NCI-H1436 (cell line): ENCODE results near the gene TNFRSF4.

ENCODE experiments used
- DNase-seq: peaks from one replicate; lab custom pipeline; 2025; lab: John Stamatoyannopoulos, UW

Gene TNFRSF4

DNA sequence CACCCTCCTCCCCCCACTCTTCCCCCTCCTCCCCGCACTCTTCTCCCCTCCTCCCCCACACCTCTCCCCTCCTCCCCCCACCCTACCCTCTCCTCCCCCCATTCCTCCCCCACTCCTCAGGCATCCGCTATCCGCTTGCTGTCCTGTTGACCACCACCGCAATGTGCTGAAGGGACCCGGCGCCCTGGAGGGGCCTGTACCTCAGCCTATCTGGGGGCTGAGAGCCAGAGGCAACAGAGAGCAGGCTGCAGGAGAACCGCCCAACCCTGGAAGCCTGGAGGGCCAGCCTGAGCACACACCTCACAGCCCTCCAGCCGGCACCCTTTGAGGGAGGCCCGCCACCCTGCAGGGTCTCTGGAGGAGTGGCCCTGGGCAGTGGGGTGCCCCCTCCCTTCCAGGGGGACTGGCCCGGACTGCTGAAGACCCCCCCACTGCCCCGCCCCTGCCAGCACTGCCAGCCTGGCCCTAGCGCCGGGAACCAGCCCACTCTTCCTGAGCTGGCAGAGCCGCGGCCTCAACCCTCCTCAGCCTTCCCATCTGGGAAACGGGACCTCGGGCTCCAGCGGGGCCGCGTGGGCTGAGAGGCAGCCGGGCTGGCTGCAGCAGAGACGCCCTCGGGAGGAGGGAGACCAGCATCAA is 31.3 kb upstream of the TNFRSF4 start:
- DNase-seq = no peak

- DNase-seq = no peak
These were observed 30.3 kb upstream of the TNFRSF4 start for GRCh38 chr1:1244192-1244811.

DNA sequence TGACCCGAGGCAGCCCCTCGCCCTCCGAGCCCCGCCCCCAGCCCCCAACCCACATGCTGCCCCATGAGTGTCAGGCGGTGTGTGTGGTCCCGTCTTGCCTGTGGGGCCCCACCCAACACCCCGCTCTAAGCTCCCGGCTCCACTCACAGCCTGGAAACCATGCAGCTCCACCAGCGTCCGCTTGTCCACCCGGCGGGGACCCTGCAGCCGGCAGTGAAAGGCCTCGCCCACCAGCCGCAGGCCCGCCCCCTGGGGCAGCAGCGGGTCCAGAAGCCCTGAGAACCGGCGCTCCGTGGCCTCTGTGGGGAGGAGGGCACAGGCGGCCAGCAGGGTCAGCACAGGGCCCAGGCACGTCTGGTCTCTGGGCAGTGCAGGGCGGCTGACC is 29.8 kb upstream of the TNFRSF4 start:
- DNase-seq = no peak

DNA sequence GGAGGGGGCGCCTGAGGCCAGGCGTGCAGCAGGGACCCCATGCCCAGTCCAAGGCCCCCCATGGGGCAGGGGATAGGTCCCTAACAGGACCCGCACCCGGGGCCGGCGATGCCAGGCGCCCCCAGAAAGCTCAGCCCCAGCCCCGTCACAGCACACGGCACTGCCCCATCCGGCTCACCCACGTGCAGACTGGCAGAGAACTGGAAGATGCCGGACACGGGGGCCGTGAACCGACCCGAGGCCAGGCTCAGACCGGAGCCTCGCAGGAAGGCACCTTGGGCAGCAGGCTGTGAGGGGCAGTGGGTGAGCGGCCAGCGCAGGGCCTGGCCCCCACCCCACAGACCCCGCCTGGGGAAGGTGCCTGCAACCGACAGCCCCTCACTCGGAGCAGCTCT is 29.3 kb upstream of the TNFRSF4 start:
- no peak for DNase-seq

DNA sequence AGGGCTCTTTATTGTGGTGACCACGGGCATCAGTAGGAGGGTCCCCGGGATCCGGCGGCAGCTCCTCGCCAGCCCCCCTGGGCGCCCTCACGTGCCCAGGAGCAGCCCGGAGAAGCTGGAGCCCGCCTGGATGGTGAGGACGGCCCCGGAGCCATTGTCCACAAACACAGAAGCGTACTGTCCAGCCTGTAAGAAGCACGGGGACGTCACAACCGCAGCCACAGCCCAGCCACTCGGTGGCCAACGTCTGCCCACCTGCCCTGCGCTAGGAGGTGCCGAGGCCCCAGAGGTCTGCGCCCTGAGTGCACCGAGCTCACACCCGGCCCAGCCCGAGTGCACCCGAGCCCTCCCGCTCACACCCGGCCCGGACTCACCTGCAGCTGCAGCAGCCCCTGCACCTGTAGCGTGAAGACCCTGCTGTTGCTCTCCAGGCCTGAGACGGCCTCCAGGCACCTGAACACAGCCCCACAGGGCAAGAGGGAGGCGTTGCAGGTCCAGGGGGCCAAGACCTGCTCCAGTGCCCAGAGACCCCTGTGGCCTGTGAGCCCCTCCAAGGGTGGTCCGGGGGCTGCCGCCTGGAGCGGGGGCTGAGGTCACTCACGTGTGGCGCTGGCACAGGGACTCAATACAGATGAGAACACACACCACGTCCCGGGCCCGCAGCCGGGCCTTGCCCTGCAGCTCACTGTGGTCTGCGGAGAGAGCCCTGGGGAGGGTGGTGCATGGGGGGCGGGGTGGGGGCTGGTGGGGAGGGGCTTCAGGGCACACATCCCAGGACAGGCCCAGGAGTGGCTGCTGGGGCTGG is 28.7 kb upstream of the TNFRSF4 start:
- DNase-seq = no peak

GRCh38 chr1:1241588-1242219 is 27.8 kb upstream of the TNFRSF4 start:
- no peak for DNase-seq

DNA sequence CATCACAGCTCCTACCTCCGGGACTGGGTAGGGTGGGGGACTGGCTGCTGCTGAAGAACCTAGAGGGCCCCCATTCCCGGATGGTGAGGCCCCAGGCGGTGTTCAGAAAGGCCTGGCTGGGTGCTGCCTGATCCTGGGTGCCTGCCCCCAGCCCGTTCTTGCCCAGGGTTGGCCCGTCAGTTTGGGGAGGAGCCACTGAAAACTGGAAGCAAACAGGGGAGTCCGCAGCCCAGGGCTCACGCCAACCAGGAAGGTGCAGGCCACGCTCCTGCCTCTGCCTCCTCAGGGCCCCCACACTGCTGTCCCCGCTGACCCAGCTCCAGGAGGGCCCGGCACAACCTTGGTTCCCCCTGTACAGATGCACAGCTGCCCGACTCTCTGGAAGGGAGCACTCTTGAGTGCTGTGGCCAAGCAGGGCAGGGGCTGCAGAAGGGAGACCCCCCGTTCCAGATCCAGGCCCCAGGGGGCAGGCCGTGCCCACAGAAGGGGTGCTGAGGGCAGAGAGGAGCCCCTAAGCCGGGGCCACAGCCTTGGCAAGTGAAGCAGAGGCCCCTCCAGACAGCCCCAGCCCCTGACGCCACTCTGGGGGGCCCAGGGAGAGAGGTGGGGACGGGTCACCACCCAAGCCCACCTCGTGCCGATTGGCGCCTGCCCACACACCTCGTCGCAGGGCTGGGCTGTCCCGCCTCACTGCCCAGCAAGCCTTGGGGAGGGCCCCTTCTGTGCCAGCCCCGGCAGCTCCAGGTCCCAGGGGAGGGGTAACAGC is 27.1 kb upstream of the TNFRSF4 start:
- no peak for DNase-seq

GRCh38 chr1:1240348-1240732 is 26.4 kb upstream of the TNFRSF4 start:
- DNase-seq = no peak

DNA sequence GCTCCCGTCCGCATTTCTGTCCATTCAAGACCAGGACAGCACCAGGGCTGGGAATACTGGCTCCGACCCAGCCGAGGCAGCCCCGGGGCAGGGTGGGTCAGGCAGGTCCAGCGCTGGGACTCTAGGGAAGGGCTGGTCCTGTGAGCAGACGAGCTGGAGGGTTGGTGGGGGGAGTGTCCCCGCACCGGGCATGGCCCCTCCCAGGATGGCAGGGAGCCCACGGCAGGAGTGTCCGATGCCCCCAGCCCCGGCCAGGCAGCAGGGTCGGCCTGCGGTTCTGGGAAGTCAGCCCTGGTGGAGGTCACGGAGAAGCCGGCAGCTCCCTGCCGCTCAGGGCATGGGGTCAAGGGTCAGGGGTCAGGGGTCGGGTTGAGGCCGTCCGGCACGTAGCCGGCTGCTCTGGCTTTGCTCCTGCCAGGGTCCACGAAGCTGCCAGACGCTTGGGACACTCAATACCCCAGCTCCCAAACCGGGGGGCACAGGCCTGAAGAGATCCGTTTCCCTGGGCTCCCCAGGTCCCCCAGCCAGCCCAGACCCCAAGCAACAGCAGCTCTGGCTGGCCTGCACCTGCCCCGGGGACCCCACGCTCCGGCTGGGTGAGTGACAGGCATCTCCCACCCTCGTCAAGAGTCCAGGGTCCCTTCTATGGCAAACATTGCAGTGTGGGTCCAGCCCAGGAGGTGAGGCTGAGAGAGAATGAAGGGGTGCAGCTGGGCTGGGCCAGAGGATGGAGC is 25.8 kb upstream of the TNFRSF4 start:
- DNase-seq = no peak

DNA sequence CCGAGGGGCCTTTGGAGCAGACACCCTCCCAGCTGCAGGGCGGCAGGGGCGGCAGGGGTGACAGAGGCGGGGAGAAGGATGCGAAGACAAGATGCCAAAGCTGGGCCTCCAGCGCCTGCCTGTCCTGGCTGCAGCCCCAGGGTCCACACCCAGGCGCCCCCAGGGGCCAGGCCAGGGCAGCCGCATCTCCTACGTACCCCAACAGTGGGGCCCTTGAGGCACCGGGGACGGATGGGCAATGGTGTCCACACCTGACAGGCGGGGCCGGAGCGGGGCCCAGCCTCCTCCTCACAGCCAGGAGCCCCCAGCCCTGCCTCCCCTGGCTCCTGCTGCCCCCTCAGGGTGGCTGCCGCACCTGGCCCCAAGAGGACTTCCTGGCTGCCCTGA is 25.3 kb upstream of the TNFRSF4 start:
- DNase-seq = no peak

GRCh38 chr1:1238702-1239178 is 24.8 kb upstream of the TNFRSF4 start:
- DNase-seq = no peak

DNA sequence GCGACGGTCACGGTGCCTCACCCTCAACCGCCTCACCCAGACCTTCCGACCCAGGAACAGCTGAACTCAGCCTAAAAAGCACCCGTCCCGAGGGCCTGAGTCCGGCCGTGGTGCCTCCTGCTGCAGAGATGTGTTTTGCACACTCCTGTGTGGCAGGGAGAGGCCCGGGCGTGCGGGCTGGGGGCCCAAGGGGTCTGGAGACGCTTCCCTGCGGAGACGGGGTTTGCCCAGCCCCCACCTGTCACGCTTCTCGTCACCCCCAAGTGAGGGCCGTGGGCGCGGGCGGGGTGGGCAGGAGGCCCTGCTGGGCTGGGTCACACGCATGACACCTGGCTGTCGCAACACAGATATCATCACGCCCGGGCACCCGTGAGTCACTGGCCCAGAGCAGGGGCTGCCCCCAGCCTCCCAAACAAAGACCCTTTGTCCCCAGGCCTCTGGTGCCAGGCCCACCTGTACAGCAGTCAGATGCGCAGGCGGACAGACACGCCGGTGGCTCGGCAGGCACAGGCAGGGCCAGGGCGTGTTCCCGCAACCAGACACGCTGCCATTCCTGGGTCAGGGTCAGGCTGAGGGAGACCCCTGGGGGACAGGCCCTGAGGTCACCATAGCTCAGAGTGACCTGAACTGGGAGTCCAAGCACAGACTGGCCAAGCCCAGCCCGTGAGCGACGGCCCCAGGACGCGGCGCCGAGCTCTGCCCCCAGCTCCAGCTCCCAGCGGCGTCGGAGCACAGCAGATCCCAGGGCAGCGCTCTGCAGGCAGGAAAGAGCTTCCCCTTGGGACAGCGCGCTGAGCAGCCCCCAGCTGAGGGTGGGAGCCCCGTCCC is 24.1 kb upstream of the TNFRSF4 start:
- no peak for DNase-seq

GRCh38 chr1:1236945-1237873 is 23.3 kb upstream of the TNFRSF4 start:
- DNase-seq = no peak

DNA sequence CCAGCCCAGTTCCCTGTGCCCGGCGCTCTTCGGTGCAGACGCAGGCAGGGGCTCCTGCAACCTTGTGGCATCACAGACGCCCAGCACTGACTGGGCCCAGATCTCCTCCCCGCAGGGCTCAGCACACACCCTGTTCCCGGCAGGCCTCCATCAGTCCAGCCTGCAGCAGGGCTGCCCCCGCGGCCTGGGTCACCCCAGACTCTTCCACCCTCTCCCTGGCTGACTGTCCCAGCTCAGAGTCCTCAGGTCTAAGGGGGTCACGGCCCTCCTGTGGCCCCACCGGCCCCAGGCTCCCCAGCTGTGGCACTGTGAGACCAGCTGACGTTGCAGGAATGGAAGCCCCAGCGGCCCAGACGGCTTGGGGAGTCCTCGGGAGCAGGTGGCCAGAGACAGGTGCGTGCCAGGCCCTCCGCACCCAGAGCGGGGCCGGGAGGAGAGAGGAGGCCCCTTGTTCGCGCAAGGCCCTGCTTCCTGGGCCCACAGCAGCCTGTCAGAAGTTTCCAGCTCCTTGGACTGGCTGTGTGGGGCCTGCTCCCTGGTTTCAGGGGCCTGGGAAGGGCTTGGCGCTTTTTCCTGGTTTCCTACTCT is 22.3 kb upstream of the TNFRSF4 start:
- no peak for DNase-seq

DNA sequence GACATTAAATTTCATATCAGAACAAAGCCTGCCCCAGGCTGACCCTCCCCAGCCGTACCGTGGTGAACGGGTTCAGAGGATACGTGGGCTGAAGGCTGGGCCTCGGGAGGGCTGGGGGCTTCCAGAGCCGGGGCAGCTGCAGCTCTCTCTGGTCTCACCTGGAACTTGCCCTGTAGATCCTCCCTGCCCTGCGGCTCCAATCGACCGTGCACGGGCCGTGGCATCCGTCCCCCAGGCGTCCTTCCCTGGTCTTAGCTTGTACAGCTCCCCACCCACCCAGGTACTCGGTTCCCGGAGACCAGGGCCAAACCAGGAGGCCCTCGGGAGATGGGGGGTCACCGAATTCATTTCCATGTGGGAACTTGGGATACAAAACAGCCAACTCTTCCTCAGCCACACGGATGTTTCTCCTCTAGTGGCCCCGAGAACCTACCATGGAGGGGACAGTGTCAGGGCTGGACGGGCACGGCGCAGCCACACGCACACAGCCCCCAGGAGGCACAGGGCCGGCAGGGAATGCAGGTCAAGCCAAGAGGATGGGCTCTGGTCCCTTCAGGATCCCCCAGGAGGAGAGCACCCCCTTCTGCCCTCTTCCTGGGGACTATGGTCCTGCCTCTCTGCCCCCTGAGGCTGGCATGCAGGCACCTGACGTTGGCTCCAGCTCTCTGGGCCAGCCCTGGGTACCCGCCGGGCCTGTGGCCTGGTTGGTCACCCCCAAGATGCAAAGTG is 21.2 kb upstream of the TNFRSF4 start:
- no peak for DNase-seq

DNA sequence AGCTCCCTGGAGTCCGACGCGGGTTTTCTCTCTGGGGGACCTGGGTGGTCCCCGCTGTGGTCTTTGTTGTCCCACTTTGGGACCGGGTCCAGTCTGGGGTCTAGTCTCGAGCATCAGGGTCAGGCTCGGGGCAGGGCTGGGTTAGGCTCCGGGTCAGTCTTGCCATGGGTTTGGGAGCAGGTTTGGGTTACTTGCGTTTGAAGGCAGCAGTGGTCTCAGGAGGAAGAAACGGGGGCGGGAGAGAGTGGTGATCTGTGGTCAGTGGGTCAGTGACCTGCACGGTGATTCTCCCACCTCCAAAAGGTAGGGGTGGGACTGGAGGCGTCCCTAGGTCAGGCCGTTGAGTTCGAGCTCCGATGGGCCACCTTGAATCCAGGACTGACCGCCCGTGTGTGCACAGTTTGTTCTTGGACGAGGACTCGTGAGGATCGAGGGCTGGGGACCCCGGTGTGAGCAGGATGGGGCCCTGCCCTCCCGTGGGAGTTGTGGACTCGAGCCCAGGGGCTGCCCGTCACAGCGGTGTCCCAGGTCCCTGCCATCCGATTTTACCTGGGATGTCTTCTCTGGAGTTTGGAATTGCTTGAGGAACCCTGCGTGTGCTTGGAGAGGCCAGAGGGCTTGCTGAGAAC is 20.3 kb upstream of the TNFRSF4 start:
- DNase-seq = no peak

GRCh38 chr1:1233567-1233892 is 19.6 kb upstream of the TNFRSF4 start:
- DNase-seq = no peak
